CD4-positive, alpha-beta T cell treated with Interleukin-15 for 4 hours (primary cell): Measurements from ENCODE around the gene NDUFS2.

Source experiments
- DNase-seq: peaks from one replicate; pipeline ENCODE4 v3.0.0-alpha.2; 2020; ENCODE audit warnings: low spot score

Gene NDUFS2

DNA sequence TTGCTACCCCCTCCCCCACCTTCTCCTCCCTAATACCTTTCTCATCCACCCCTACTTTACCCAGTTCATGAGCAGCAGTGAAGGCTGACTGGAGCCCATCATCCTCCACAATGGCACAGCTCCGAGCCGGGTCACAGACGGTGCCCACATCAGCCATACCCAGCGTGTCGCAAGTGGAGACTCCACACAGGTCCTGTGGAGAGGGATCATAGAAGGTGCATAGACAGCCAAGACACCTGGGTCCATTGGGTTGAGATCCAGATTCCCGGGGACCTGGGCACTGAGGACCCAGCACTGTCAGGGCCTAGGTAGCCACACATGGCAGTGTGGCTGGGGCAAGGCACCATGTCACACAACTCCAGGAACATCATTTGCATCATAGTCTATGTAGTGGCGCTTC, 6.1 kb upstream of the NDUFS2 start:
- no peak for DNase-seq

DNA sequence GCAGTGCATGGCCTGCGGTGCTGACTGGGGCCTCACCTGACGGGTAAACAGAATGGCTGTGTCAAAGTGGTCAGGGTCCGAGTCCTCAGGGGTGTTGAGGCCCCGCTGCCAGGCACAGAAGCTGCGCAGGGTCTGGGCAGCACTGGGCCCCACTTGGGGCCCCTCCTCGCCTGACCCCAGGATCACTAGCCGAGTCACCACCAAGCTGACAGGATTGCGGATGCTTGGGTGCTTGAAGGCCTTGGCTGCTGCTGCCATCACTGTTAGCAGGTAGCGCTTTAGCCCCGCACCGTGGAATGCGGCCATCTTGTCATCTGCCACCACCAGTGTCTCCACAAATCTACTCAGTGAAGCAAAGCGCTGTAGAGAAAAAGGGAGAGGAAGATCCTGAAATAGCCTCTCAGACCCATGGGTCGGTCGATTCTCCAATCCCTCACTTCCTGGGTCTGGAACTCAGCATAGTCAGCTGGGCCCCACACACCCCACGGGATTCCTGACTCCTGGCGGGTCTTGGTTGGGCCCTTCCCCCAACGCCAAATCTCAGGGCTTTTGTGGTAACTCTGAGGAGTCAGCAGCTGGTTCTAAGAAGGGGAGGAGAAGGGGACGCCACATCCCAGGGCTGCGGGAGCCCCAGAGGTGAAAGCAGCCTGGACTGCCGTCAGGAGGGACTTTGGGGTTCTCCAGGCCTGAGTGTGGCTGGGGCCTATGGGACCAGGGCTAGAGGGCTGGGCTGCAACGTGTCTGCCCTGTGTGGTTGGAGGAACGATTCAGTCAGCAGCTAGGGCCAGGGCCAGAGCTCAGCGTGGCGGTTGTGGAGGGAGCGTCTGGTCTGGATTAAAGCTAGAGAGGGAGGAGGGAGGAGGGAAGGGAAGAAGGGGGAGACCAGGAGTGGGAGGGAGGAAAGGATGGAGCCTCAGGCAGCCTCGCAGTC, 5.4 kb upstream of the NDUFS2 start:
- no peak for DNase-seq

DNA sequence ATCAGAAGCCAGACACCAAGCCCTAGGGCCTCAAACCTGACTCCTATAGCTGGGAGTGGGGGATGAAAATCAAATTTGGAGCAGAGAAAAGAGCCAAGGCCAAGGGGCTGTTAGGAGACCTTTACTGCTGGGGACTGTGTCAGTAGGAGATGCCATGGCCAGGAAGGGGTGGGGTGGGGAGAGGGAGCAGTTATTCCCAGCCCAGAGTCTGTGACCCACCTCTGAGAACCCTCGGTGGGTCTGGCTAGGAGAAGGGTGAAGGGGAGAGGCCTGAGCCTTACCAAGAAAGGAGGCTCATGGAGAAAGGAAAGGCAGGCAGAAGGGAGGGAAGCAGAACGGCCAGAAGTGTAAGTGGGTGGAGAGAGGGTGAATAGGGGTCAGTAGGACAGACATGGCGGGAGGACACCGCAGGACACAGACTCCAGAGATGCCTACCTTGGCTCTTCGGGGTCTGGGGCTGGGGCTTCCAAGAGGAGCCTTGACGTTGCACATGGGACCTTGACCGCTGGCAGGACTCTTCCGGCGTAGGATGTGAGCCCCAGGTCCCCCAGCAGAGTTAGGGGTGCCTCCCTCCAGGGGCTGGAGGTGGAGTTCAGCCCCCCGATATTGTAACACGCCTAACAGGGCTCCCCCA, 4.5 kb upstream of the NDUFS2 start:
- DNase-seq = no peak

DNA sequence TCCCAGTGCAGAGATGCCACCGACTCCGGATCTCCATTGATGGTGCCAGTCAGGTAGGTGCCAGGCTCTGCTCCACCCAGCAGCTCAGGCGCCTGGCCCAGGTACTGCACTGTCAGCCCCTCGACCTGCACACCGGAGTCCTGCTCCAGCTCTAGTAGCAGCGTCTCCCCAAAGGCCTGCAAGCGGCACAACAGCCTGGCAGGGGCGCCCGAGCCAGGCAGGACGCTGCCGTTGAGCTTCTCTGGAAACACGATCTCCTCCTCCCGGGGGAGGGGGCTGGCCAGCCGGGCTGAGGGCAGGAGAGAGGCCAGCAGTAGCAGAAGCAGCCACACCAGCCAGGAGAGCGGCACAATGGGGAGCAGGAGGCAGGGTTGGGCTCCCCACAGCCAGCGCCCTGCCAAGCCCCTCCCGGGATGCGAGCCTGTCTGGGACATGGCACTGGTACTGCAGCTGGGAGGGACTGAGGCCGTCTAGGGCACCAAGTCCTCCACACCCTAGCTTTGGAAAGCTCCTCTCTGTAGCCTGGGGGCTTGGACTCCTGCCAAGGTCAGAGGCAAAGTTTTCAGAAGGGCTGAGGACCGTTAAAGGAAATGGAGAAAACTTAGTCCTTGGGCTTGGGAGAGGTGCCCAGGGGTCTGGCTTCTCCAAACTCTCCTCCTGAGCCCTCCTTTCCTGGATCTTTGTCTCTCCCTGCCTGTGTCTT, 3.8 kb upstream of the NDUFS2 start:
- no peak for DNase-seq

DNA sequence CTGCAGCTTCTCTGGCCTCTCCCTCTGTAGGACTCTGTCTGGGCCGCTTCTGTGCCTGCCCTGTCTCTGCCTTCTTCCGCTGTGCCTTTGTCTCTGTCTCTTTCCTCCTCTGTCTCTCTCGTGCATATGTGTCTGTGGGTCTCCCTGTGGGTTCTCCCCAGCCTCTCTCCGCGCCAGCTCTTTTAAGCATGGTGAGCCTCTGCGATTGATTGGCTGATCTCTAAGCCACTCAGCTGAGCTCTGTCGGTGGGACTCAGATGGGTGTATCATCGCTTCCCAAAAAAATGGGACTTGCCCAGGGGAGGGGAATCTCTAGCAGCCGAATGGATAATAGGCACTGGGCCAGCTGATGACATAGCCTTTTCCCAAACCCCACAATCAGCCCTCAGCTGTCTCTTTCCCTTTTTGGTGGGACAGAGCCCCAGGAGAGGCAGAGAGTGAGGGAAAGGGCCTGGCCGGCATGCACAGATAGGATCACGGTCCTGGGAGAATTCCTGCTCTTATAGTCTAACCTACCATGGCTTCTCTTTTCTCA, 3.2 kb upstream of the NDUFS2 start, which contains the start of gene ADAMTS4:
ADAMTS4 (minus strand) TSS at position 158 of the 535 bp plus-strand sequence. CDS start 427 bp downstream, outside the sequence.
- no peak for DNase-seq

DNA sequence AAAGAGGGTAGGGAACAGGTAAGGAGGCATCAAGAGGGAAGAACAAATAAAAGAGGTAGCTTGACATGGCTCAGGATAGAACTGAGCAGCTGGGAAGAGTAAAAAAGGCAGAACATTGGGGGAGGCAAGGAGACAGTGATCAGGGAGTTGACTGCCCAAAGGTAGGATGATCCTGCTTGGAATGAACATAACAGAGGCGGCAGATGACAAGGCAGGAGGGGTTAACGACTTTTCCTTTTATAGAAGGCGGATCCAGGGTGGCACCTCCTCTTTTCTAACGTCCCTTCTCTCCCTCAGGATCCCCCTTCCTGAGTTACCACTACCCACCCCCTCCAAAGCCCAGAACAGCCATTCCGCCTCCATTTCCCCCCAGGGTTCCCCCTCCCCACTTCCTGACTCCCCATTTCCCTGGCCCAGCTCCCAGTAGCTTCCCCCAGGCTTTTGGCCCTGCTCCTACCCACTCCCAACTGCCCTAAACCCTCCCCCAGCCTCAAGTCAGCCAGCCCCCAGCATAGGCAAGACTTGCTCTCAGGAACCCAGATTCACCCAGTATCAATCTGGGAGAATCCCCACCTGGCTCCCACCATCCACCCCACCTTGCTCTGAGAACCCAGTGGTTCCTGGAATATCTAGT, 2.5 kb upstream of the NDUFS2 start:
- DNase-seq = no peak

DNA sequence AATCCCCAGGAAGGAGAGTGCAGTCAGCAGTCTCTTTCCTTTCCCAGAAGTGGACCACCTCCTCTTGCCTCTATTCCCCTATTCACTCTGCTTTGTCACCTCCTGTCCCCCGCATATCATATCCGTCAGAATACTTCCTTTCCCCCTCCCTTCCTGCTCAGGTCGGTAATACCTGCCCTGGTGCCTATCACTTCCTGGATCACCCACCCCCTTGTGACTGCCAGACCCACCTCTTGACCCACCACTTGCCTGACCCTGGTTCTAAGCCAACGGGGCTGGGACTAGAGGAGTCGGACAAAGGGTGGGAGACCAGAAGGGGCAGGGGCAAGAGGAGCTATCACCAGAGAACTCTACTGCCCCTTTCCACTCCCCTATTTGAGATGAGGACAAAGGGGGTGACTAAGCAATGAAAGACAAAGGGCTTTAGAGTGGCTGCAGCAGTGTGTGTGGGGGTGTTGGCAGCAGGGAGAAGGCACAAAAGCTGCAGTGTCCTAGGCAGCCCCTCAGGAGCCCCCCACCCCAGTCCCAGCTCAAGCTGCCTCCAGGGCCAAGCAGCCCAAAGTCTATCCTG, 1.7 kb upstream of the NDUFS2 start:
- peak; percentile 39 for DNase-seq

DNA sequence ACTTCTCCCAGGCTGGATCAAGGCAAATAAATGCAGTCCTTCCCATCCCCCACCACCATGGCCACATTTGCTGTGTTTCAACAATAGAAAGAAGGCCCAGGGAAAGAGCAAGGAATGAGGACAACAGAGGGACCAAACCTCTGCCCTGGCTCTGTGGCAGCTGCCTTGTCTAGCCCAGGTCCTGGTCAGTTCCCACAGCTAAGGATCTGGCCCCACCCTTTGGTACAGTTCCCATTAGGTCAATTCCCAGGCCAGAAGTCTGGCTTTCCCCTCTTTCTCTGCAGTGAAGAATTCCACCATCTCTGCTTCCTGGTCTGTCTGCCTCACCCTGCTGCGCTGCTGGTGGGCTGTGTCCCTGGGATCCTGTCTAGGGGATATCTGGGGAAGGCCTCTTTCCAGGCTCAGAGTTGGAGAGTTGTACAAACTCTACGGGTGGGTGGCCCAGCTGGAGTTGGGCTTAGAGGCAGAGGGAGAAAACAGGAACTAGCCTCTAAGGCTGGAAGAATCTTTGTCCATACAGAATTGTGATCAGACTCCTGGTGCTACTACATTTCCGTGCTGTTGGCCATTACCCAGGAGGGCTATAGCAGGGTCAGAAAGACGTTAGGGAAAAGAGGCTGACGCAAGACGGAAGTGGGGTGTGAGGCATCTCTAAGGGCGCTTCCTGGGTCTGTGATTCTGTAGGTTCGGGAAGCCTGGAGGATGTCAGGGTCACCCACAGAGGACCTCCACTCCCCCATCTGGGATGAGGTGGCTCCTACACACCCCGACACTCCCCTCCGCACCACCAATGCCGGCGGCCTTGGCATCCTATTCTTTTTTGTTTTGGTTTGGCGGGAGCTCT, 953 bp upstream of the NDUFS2 start:
- DNase-seq = no peak

DNA sequence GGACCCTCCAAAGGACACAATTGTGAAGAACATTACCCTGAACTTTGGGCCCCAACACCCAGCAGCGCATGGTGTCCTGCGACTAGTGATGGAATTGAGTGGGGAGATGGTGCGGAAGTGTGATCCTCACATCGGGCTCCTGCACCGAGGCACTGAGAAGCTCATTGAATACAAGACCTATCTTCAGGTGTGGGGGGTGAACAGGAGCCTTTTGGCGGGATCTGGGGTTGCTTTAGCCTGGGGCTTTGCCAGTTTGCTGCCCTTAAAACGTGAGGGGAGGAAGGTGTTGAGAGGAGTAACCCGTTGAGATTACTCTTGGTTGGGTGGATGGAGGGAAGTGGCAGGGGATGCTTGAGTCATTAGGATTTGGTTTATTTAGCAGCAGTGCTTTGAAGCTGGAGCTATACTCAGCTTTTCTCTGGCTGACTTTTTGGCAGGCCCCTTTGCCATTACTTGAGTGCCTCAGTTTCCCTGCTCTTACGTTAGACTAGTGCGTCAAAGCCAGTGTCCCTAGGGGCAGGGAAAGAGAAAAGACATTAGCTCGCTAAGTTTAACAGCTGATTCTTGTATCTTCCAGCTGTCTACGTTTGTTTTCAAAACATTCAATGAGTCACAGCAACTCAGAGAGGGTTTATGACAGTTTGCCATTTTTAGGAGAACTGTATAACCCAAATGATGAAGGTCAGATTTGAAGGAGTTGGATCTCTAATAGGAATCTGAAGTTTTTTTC, 4.4 kb downstream of the NDUFS2 start:
- DNase-seq = no peak

DNA sequence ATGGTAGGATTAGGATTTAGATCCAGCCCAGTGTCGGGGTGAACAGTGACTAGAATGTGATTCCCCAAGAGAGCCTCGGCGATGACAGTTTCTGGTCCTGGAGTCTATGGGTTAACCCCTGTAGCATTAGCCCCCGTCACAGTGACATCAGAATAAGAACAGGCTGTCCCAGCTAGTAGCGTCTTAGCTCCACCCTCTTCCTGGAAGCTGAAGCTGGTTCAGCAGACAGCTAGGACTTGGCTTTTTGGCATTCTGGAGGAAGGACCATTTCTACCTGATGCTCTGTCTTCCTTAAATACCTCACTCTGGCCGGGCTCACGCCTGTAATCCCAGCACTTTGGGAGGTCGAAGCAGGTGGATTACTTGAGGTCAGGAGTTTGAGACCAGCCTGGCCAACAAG, 5.0 kb downstream of the NDUFS2 start:
- no peak for DNase-seq

DNA sequence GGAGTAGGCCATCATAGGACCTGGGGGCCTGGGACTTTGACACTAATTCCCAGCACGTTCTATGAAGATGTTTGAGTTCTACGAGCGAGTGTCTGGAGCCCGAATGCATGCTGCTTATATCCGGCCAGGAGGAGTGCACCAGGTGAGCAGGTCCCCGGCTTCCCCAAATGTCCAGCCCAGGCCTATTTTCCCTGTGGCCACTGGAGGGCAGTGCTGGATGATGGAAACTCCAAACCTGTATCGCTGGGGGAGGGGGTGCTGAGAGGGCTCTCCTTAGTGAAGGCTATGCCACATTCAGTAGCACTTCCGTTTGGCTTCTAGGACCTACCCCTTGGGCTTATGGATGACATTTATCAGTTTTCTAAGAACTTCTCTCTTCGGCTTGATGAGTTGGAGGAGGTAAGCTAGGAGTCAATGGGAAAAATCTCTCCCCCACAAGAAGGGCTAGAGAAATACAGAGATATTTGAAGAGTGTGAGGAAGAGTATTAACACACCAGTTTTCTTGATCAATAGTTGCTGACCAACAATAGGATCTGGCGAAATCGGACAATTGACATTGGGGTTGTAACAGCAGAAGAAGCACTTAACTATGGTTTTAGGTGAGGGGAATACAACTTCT, 7.7 kb downstream of the NDUFS2 start:
- DNase-seq = peak; percentile 72

DNA sequence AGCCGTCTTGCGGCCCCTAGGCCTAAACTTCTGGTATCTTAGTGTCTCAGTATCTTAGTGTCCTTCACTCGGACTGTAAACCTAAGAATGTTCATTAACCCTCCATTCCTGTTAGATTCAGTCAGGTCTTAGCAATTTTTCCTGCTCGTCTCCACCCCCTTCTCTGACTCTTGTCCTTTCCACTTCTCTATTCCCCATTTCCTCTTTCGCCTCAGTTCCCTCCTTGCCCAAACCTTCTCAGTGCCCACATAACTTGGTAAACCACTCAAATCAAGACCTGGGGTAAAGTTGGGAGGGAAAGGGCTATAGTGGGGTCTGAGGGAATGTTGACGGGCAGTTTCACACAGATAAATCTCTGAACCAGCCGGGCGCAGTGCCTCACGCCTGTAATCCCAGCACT, 12.2 kb downstream of the NDUFS2 start:
- DNase-seq = no peak

DNA sequence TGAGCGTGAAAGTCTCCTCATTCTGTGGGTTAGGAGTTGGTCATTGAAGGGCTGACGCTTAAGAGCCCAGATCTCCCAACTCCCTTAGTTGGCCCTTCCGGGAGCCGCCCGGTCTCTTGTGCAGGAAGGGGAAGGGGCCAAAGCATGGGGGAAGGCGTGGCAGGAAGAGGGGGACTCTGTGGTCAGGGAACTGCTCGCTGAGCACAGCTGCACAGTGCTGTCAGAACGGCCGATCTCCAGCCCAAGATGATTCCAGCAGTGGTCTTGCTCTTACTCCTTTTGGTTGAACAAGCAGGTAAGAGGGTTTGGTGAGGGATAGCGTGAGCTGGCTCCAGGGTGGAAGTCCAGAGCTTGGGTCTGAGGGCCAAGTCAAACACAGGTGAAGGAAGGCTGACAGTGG, 12.9 kb downstream of the NDUFS2 start, which contains the start of gene FCER1G:
FCER1G (plus strand) TSS at position 220 of the 400 bp plus-strand sequence; CDS start at position 247, 27 bp downstream.
- no peak for DNase-seq

DNA sequence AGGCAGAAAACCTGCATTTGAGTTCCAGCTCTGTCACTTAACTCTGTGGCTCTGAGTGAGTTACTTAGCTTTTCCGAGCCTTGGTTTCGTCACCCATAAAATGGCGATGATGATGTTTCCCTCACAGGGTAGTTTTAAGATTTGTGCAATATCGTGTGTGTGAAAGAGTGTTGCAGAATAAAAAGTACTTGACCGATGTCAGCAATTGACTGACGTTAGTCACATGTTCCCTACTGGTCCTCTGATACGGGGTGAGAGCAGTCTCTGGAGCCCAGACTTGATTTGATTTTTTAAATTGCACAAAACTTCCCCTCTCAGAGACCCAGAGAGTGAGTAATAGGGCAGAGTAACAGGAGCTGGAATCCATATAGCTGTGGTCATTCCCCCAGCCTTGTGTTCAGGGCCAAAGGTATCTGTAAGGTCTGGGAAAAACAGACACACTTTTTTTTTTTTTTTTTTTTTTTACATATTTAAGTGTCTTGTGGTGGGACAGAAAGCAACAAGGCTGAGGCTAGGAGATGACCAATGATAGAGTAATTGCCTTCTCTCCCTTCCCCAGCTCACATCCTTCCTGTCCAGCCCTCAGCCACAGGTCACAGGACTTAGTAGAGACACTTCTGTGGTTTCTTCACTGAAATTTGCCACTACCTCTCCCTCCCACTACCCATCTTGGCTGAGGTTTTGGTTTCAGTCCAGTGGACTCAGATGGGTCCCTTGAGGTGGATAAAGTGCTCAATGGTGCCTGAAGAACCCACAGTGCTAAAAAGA, 15.0 kb downstream of the NDUFS2 start:
- no peak for DNase-seq

DNA sequence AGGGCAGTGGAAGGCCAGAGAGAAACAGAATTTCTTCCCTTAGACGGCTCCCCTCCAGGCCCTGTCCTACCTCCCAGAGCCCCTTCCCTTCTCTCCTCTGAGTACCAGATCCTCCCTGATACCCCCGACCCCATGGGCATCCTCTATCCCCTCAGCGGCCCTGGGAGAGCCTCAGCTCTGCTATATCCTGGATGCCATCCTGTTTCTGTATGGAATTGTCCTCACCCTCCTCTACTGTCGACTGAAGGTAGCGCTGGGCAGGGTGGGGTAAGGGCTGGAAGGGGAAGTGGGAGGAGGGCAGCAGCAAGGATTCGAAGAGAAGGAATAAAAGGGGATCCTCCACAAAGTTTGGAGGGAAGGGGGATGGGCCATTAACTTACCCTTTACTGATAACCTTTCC, 15.7 kb downstream of the NDUFS2 start:
- no peak for DNase-seq

DNA sequence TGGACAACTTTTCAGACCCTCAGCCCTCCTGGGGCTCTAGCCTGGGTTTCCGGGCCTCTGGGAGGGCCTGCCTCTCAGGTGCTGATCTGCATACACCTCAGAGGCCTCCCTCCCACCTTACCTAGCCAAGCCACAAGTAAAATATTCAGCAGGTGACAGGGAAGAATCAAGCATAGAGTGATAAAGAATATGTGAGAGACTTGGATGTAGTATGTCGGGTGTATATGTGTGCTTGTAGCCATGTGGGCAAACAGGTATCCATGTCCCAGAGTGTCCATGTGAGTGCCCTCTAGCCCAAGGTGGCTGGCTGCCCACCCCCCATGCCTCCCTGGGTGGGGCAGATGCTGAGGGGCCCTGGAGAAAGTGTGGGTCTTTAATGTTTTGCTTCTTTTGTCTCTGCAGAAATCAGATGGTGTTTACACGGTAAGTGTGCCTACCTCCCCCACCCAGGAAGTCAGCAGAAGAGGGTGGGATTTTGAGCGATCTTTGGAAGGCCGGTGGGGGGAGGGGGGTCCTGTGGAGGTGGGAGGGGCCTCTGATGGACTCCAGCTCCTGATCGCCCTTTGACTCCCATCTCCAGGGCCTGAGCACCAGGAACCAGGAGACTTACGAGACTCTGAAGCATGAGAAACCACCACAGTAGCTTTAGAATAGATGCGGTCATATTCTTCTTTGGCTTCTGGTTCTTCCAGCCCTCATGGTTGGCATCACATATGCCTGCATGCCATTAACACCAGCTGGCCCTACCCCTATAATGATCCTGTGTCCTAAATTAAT, 16.3 kb downstream of the NDUFS2 start:
- DNase-seq = no peak

DNA sequence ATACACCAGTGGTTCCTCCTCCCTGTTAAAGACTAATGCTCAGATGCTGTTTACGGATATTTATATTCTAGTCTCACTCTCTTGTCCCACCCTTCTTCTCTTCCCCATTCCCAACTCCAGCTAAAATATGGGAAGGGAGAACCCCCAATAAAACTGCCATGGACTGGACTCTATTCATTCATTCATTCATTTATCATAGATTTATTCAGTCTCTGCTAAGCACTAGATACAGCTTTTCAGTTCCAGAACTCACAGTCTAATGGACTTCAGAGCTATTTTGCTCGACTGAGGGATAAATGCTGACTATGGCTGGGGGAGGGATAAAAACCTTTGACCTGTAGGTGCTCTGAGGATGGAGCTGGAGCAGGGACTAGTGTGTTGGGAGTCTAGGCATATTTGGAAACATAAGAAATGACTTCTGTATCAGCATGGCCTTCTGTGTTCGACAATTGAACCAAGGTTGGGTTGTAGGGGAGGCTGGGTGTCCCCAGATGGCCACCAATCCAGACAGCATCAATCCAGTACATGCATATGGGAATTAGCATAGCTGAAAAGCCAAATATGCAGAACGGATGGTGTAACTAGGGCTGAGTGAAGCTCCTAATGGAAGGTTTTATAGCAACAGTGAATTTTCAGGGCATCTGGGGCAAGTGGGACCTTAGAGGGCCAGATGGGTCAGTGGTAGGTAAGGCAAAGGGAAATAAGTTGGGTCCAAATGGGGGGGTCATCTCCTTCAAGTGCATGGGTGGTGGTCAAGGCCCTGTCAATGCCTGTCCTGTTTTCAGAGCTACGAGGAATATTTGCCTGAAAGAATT, 17.1 kb downstream of the NDUFS2 start:
- no peak for DNase-seq
